Measurements from ENCODE around the gene CEP128.
A peak's percentile ranks its signal among the peaks of the same experiment; 100 is the strongest.

CEP128 gene

DNA sequence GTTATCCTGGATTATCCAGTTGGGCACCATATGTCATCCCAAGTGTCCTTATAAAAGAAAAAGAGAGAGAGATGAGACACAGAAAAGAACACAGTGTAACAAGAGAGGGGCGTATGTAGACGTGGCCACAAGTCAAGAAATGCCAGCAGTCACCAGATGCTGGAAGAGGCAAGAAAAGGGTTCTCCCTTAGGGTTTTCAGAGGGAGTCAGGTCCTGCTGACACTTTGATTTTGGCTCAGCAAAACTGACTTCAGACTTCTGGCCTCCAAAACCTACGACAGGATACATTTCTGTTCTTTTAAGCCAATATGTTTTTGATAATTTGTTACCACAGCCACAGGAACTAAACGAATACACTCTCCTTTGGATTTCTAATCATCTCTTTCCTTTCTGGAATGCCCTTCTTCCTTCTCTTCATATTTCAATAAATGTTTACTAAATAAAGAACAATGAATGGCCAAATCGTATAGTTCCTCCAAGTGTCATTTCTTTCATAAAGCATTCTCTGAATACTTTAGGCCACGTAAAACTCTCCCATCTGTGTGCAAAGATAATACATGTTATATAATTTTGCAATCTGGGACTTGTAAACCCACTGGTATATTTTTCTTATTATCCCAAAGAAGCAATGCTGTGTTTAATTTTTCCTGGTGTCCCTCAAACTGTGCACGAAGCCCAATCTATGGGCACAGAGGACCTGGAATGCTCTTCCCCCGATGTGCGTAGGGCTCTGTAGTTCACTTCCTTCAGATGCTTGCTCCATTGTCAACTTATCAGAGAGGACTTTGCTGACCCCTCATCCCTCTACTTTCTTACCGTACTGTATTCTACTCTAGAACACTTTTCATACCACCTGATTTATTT lies 303.6 kb downstream of the CEP128 start:
- H2AFZ ChIP-seq (ENCODE audit: low read depth, low read length): no peak overlapping the region
- no peaks in the 10 kb centered on the region for H3K79me2 ChIP-seq (ENCODE audit: low read length)
- TF ChIP-seq EZH2phosphoT487 (IDR thresholded peaks at IDR 0.05; ENCODE audit: low read depth) (no peak), CTCF (IDR thresholded peaks at IDR 0.05; ENCODE audit: low read depth, low read length) (no peak)
- 0 out of 2 replicates have a peak, but pooled peaks cover 4% of the 10 kb centered on the region for H4K20me1 ChIP-seq (ENCODE audit: insufficient read depth, low read length)
- no peaks in the 10 kb centered on the region for H3K27me3 ChIP-seq (ENCODE audit: low read depth, low read length)
- peak overlapping the region; percentile 45; the same call in 1 of the 2 replicates for H3K4me2 ChIP-seq (ENCODE audit: low read length)
- peaks cover 5% of the 10 kb centered on the region for H3K36me3 ChIP-seq (replicated peaks; ENCODE audit: low read depth, low read length)
- no peaks in the 10 kb centered on the region for H3K9me3 ChIP-seq (ENCODE audit: insufficient read depth, low read length)
- H3K4me3 ChIP-seq (ENCODE audit: low read length): no peak overlapping the region
- H3K27ac ChIP-seq (ENCODE audit: low read length): no peak overlapping the region
- peaks cover 15% of the 10 kb centered on the region for H3K4me1 ChIP-seq (ENCODE audit: low read length)
- H3K9ac ChIP-seq (ENCODE audit: low read length): no peak overlapping the region

GRCh38 chr14:80636071-80636470 lies 305.5 kb downstream of the CEP128 start:
- H3K9me3 ChIP-seq (ENCODE audit: insufficient read depth, low read length): no peaks in the 10 kb centered on the region
- H3K79me2 ChIP-seq (ENCODE audit: low read length): no peaks in the 10 kb centered on the region
- H3K27me3 ChIP-seq (ENCODE audit: low read depth, low read length): no peaks in the 10 kb centered on the region
- TF ChIP-seq CTCF (IDR thresholded peaks at IDR 0.05; ENCODE audit: low read depth, low read length) (peak; percentile 49), EZH2phosphoT487 (IDR thresholded peaks at IDR 0.05; ENCODE audit: low read depth) (no peak)
- H3K36me3 ChIP-seq (replicated peaks; ENCODE audit: low read depth, low read length): peaks cover 5% of the 10 kb centered on the region
- H3K4me2 ChIP-seq (ENCODE audit: low read length): no peak overlapping the region
- no peak overlapping the region for H3K4me3 ChIP-seq (ENCODE audit: low read length)
- H2AFZ ChIP-seq (ENCODE audit: low read depth, low read length): no peak overlapping the region
- 0 out of 2 replicates have a peak, but pooled peaks cover 4% of the 10 kb centered on the region for H4K20me1 ChIP-seq (ENCODE audit: insufficient read depth, low read length)
- no peak overlapping the region for H3K27ac ChIP-seq (ENCODE audit: low read length)
- peaks cover 15% of the 10 kb centered on the region for H3K4me1 ChIP-seq (ENCODE audit: low read length)
- no peak overlapping the region for H3K9ac ChIP-seq (ENCODE audit: low read length)

DNA sequence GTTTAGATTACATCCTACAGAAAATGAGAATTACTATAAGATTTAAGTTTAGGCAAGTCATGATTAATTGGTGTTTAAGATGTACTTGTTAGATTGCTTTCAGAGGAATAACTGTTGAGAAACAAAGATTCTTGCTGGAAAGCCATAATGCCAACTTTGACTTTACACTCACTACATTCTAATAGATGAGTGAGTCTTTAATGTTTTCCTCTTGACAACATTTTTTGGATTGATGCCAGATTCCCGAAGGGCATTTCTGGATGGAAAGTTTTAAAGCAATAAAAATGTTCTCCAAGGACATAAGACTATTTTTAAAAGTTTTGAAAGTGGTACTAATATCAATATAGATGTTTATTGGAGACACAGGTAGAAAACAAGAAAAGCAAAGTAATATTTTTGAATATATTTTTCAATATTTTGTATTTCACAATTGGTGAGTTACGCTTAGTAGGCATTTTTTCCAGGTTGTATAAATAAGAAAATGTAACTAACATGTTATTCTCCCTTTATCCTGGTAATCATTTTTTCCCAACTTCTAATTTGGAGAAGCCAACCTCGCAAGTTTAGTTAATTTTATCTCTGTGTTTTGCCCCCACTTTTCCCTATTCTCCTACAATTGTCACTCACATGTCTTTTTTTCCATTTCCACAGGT lies 307.3 kb downstream of the CEP128 start:
- Histone ChIP-seq H2AFZ (ENCODE audit: low read depth, low read length) (no peak overlapping the region), H3K27me3 (ENCODE audit: low read depth, low read length) (no peaks in the 10 kb centered on the region), H3K36me3 (replicated peaks; ENCODE audit: low read depth, low read length) (peaks cover 5% of the 10 kb centered on the region), H3K9ac (ENCODE audit: low read length) (no peak overlapping the region), H4K20me1 (ENCODE audit: insufficient read depth, low read length) (0 out of 2 replicates have a peak, but pooled peaks cover 4% of the 10 kb centered on the region), H3K79me2 (ENCODE audit: low read length) (no peaks in the 10 kb centered on the region), H3K4me2 (ENCODE audit: low read length) (no peak overlapping the region), H3K27ac (ENCODE audit: low read length) (no peak overlapping the region), H3K9me3 (ENCODE audit: insufficient read depth, low read length) (no peaks in the 10 kb centered on the region), H3K4me1 (ENCODE audit: low read length) (peaks cover 11% of the 10 kb centered on the region), H3K4me3 (ENCODE audit: low read length) (no peak overlapping the region)
- TF ChIP-seq CTCF (IDR thresholded peaks at IDR 0.05; ENCODE audit: low read depth, low read length) (no peak), EZH2phosphoT487 (IDR thresholded peaks at IDR 0.05; ENCODE audit: low read depth) (no peak)

DNA sequence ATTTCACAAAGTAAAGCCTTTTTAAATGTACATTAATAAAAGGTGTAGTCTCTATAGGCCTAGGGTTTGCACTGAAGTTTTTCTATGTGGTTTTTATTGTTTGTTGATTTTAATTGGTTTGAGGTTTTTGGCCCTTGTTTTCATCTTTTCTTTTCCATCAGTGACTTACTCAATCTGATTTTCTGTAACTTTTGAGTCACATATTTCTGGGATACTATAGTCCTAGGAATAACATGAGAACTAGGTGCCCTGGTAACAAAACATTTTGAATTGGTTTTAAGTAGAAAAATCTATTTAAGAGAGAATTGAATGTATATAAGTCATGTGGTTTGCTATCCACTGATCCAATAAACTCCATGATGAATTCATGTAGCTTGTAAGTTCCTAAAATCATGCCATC lies 311.9 kb downstream of the CEP128 start:
- no peaks in the 10 kb centered on the region for H3K4me1 ChIP-seq (ENCODE audit: low read length)
- no peak overlapping the region for H3K9ac ChIP-seq (ENCODE audit: low read length)
- no peaks in the 10 kb centered on the region for H4K20me1 ChIP-seq (ENCODE audit: insufficient read depth, low read length)
- no peaks in the 10 kb centered on the region for H3K79me2 ChIP-seq (ENCODE audit: low read length)
- no peak for TF ChIP-seq EZH2phosphoT487 (IDR thresholded peaks at IDR 0.05; ENCODE audit: low read depth)
- no peak for TF ChIP-seq CTCF (IDR thresholded peaks at IDR 0.05; ENCODE audit: low read depth, low read length)
- H3K9me3 ChIP-seq (ENCODE audit: insufficient read depth, low read length): no peaks in the 10 kb centered on the region
- no peaks in the 10 kb centered on the region for H3K27me3 ChIP-seq (ENCODE audit: low read depth, low read length)
- no peak overlapping the region for H3K4me3 ChIP-seq (ENCODE audit: low read length)
- no peaks in the 10 kb centered on the region for H3K36me3 ChIP-seq (replicated peaks; ENCODE audit: low read depth, low read length)
- H3K27ac ChIP-seq (ENCODE audit: low read length): no peak overlapping the region
- no peak overlapping the region for H2AFZ ChIP-seq (ENCODE audit: low read depth, low read length)
- H3K4me2 ChIP-seq (ENCODE audit: low read length): no peak overlapping the region
